ENCODE results near the gene PRSS16. TPM values are rescaled to one million over a fixed set of nuclear protein-coding genes. Genes with fewer than 3 reads are reported as not detected.
"Not testable (repeated sequence)": the region's sequence is repeated elsewhere in the genome, so short reads cannot be mapped to it uniquely, and the experiment has no call there.

The PRSS16 gene
- 35.1 TPM for total RNA-seq

DNA sequence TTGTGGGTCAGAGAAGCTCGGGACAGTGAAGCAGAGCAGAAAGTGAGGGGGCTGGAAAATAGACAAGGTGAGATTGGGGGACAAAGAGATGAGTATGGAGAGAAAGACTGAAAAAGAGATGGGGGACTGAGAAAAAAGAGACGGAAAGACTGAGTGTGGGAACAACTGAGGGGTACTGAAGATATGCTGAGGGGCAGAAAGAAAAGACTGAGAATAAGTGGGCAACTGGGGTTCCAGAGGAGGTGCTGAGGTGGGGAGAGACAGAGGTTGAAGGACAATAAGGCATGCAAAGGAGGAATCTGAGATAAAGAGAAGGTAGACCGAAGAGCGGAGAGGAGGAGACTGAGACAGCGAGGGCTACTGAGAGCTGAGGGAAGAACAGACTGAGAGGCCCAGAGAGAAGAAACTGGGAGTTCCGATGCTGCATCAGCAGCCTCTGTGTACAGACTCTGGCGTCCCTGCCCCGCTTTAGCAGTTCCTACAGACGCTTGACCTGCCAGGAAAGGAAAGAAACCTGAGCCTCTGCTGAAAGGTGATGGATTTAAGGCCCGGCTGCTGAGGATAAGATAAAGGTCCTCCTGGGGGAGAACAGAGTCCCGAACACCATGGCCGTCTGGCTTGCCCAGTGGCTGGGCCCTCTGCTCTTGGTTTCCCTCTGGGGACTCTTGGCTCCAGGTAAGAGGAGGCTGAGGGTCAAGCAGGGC is at the start of gene PRSS16:
Gene PRSS16, plus strand, starts transcription at position 569 of the 704 bp plus-strand sequence. Its CDS starts 37 bp downstream, at position 606.
- no peak for DNase-seq (ENCODE audit: low spot score)

DNA sequence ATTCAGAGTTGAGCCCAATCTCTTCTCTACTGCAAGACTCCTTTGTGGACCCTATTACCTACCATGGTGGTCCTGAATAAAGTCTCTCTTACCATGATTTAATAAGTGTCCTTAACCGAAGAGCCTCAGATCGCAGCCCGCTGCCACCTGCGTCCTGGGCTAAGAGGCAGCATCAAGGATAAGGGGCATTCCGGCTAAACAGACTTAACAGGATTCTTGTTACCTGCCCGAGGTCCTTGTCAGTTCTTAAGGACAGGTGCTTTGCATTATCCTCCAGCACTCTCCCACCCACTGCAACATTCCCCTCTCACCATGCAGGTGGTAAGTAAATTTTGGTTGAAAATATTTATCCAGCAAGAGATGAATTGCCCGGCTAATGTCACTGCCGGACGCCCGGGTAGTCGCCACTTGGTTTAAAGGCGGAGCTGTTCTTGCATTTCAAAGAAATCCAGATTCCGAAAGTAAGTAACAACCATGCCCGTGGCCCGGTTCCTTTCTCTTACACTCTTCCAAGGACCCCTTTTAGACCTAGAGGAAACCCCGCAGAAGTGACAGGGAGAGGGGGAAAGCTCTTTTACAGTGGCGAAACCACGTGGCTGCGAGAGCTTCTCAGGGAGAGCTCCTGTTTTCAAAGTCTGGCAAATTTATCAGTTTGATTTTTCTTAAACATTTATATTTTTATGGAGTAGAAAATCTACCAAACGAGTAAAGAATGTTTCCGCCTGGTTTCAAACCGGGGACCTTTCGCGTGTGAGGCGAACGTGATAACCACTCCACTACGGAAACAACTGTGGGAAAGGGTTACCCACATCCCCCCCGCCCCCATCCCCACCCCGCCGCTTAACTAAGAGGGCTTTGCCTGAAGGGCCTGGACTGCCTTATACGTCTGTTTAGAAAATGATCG is 41.9 kb upstream of the PRSS16 start:
- no peak for DNase-seq (ENCODE audit: low spot score)

GRCh38 chr6:27206806-27207205 is 40.7 kb upstream of the PRSS16 start:
- no peak for DNase-seq (ENCODE audit: low spot score)

DNA sequence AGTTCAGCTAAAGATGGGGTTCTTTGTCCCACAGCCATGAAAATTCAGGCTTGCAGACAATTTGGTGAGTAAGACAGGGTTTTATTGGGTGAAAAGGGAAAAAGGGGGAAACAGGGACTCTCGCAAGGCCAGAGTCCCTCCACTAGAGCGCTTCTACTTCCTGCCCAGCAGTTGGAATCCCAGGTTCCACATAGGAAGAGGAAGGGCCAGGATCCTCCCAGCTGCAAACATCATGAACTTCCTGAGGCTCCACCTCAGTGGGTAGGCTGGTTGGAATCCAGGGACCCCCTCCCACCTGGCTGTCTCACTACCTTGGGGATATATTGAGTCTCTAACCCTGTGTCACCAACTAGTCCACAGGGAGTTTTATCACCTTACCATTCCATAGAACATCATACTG is 39.5 kb upstream of the PRSS16 start:
- DNase-seq (ENCODE audit: low spot score), result no peak

DNA sequence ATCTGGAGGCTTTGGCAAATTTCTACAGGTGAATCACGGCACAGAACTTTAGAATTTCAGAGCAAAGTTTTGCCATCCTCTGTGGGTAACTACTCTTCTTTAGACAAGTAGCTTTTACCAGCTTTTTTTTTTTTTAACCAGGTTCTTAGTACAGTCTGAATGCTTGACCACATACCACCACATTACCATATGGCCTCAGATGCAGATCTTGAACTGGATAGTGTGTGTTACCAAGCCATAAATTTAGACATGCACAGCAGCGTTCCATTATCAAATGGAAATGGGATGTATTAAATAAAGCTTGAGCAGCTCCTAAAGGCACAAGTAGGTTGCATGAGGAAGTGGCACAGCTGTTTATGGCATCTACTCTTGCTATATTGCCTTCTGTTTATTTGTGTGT is 38.3 kb upstream of the PRSS16 start:
- no peak for DNase-seq (ENCODE audit: low spot score)

- no peak for DNase-seq (ENCODE audit: low spot score)
Observed at GRCh38 chr6:27209659-27210269, 37.7 kb upstream of the PRSS16 start.

DNA sequence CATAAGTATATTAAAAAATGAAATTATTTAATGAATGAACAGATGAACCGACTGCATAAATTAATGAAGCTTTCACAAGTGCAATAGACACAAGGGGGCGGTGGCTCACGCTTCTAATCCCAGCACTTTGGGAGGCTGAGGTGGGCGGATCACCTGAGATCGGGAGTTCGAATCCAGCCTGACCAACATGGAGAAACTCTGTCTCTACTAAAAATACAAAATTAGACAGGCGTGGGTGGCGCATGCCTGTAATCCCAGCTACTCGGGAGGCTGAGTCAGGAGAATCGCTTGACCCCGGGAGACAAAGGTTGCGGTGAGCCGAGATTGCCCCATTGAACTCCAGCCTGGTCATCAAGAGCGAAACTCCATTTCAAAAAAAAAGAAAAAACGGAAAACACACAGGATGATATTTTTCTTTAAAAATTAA is 34.4 kb upstream of the PRSS16 start:
- not testable (repeated sequence) for DNase-seq (ENCODE audit: low spot score)

- no peak for DNase-seq (ENCODE audit: low spot score)
Observed at GRCh38 chr6:27213544-27214125, 33.9 kb upstream of the PRSS16 start.

DNA sequence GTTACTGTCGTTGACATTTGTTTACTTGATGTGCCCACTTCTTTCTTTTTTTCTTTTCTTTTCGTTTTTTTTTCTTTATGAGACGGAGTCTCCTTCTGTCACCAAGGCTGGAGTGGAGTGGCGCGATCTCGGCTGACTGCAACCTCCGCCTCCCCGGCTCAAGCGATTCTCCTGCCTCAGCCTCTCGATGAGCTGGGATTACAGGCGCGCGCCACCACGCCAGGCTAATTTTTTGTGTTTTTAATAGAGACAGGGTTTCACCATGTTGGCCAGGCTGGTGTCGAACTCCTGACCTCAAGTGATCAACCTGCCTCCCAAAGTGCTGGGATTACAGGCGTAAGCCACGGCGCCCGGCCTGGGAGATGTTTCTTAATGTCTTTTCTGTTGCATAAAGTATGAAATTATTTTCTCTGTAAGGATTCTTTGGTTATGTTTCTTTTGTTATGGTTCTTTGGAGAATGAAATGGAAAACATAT is 33.3 kb upstream of the PRSS16 start:
- no peak for DNase-seq (ENCODE audit: low spot score)

- DNase-seq (ENCODE audit: low spot score), result no peak
Observed at GRCh38 chr6:27216874-27217273, 30.6 kb upstream of the PRSS16 start.

DNA sequence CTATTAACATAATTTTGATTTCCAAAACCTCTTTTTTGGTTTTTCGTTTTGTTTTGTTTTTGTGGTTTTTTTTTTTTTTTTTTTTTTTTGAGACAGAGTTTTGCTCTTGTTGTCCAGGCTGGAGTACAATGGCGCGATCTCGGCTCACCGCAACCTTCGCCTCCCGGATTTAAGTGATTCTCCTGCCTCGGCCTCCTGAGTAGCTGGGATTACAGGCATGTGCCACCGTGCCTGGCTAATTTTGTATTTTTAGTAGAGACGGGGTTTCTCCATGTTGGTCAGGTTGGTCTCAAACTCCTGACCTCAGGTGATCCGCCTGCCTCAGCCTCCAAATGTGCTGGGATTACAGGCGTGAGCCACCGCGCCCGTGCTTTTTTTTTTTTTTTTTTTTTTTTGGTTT is 24.5 kb upstream of the PRSS16 start:
- not testable (repeated sequence) for DNase-seq (ENCODE audit: low spot score)

- no peak for DNase-seq (ENCODE audit: low spot score)
Observed at GRCh38 chr6:27224729-27225128, 22.8 kb upstream of the PRSS16 start.

DNA sequence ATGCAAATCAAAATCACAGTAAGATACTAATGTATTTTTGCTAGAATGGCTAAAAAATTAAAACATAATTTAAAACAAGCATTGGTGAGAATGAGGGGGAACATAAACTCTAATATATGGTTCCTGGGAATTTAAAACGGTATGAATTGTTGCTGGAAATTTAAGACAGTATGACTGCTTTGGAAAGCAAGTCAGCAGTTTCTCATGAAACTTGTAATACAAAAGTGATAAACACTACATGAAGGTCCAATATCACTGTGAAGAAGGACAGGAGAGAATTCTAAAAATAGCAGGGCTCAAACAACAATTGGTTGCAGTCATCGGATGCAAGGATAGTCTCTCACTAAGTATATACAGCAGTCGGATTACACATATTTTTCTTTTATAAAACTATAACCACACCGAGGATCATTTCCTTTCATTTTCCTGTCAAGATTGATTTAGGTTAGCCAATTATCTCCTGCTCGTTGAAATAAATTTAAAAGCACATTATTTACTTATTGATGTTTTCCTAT is 18.5 kb upstream of the PRSS16 start:
- no peak for DNase-seq (ENCODE audit: low spot score)

DNA sequence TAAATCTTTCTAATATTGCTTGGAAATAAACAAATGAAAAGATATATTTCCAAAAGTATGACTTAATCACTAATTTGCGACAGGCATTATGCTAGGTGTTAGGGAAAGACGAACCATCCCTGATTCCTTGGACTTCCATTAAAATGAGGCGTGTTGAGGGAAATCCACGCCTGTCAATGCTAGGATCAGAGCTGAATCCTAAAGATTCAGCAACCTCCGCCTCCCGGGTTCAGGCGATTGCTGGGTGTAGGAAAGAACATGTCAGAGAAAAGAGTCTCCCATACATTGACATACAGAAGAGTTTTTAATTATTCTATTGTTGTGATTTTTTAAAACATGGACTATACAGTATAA is 16.8 kb upstream of the PRSS16 start:
- DNase-seq (ENCODE audit: low spot score), result no peak

DNA sequence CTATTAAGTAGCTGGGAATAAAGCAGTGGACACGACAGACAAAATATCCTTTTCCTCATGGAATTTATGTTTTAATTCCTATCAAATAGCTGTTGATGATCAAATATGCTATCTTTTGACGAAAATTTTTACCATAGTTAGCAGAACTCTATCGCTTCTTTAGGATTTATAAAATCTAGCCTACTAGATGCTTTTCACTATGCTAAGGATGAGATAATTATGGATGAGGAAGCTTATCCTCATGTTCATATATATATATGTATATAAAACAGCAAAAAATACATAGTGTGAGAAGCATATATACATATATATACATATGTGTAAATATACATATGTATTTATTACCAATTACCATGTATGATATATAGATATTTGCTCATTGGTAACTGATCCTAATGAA is 12.9 kb upstream of the PRSS16 start:
- DNase-seq (ENCODE audit: low spot score), result no peak

GRCh38 chr6:27237089-27237803 is 10.3 kb upstream of the PRSS16 start:
- no peak for DNase-seq (ENCODE audit: low spot score)

- DNase-seq (ENCODE audit: low spot score), result no peak
Observed at GRCh38 chr6:27238010-27238983, 9.2 kb upstream of the PRSS16 start.

GRCh38 chr6:27239258-27239657 is 8.2 kb upstream of the PRSS16 start:
- no peak for DNase-seq (ENCODE audit: low spot score)

DNA sequence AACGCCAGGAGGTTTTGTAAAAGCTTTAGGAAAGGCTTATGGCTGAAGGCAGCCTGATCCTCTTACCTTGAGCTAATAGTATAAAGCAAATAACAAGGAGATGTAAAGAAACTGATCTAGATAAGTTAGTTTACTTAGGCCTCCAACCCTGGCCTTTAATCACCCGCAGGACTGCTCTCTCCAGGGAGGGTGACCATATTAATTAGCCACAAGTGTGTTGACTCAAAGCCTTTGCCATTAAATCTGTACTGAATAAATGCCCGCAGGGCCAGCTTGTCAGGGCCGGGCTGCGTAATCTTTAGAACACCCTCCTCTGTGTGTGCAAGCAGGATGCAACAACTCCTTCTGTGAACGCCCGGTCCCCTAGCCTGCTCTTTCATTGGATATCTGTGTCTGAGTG is 6.1 kb upstream of the PRSS16 start:
- no peak for DNase-seq (ENCODE audit: low spot score)

Measured in mucosa of gallbladder (tissue), 1 donor.